GM19372 (cell line): ENCODE measurements around the gene PDE11A.
A peak's percentile ranks its signal among the peaks of the same experiment; 100 is the strongest.

Experiments
- ATAC-seq: cut with Tn5 transposase; IDR thresholded peaks from one replicate; pipeline ENCODE4 v1.9.1; 2021; ENCODE audit warnings: mild to moderate bottlenecking, low read depth, moderate library complexity; ENCODE audit not compliant: unreplicated experiment

Gene PDE11A

GRCh38 chr2:177930916-177931315, 141.7 kb downstream of the PDE11A start:
- ATAC-seq: no peak

DNA sequence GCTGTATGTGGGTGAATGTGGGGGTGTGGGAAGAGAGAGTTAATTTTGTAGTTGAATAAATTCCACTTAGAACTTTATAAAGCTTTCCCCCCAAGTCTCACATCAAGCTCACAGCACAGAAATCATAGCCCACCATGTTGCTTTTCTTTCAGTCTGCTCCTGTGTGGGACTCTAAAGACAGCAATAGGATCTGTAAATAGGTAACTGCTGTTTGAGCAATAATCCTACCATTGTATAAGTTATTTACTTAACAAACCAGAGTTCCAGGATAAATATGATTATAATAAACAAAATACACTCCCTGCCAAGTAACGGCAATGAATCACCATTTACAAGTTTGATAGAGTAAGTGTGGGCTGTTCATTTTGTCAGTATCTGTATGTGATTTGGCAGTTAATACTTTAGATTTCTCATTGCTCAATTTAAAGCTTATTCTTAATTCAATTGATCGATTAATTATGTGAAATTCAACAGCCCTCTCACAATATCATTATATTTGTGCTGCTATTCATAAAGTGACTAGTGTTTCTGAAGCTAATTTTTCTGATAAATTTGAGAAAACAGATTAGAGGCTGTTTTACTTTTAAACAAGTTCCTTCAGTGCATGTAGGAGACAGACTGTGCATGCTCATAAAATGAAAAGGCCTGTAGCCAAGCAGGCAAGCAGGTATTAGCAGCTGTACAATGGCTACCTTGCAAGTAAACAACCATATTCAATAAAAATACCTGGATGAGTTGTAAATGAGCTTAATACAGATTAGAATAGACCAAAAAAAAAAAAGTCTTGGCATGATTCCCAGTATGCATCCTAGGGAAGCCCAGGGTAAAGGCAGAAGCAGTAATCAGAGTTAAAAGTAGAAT, 142.7 kb downstream of the PDE11A start:
- no peak for ATAC-seq

DNA sequence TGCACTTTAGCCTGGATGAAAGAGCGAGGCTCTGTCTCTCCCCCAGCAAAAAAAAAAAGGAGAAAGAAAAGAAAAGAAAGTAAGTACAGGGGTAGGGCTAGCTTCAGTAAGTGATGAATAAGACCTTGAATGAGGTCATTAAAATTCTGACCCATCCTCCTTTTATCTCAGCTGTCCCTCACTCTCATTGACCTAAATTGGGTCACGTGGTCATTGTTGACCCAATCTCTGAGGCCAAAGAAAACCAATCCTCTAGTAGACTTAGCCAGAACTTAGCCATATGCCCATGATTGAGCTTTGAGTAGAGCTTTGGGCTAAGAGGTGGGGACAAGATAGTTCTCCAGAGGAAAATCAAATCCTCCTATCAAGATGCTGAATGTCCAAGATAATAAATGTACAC, 149.3 kb downstream of the PDE11A start:
- no peak for ATAC-seq

- no peak for ATAC-seq
Observed at GRCh38 chr2:177921726-177922125, 150.9 kb downstream of the PDE11A start.

DNA sequence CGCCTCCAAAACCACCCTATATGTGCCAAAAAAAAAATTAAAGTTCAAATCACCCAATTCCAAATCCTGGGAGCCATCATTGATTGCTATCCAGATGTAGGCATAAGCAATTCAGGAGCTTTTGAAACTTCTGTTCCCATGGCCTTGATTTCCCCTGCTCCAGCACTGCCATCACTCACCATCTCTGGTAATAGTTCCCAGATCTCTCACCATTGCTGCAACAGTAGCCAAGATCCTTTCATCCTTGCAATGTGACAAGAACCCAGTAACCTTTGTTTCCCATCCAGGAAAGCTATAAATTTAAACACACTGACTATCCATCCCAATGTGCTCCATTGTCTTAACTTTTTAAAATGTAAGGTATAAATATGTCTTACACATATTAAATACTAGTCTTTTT, 155.4 kb downstream of the PDE11A start:
- no peak for ATAC-seq

DNA sequence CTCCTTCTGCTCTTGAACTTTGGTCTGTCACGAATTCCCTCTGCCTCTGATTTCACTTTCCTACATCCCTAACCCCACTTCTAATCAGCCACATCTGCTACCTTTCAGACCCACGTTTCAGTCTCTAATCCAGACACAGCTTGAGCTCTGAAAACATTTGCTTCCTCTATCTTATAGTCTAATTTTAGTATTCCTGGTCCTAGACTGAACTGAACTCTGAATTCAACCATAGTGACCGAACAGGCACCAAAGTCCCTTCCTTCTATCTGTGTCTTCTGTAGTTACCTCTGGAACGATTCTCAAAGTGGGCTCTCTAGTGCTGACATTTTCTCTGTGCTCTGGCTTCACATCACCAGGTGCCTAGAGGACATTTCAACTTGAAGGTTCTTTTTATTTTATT, 156.2 kb downstream of the PDE11A start:
- no peak for ATAC-seq

GRCh38 chr2:177914247-177914646, 158.3 kb downstream of the PDE11A start:
- no peak for ATAC-seq

GRCh38 chr2:177909962-177910361, 162.6 kb downstream of the PDE11A start:
- no peak for ATAC-seq

DNA sequence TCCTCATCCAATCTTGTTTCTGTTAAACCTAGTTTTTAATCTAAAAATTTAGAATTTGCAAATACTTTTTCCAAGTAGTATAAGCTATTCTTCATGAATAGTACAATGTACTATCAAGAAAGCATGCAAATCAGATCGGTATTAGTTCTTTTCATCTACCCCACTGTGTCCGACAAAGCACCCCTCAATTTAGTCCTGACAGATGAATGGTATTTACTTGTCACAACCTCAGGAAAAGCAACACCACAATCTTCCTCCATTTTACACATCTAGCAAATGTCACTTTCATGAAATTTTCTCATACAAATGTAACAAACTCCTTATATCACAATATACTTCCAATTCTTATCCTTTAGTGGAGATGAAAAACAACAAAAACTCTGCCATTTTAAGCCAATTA, 163.8 kb downstream of the PDE11A start:
- ATAC-seq: no peak

DNA sequence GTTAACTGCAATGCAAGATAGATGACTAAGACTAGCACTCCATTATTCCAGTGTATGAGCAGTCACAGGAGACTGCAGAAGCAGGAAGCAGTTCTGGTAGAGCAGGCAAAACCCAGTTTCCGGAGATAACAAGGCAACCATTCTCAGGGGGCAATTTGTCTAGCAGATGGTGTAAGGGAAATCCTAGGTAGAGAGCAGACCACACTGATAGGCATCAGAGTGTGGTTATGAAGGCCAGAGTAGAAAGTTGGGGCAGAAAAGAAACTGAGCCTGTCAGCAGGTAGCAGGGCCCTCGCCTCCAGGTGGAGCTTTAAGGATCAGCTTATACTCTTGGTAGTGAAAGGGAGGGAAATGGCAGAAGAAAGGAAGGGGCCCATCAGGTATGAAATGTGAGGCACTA, 164.4 kb downstream of the PDE11A start:
- no peak for ATAC-seq

DNA sequence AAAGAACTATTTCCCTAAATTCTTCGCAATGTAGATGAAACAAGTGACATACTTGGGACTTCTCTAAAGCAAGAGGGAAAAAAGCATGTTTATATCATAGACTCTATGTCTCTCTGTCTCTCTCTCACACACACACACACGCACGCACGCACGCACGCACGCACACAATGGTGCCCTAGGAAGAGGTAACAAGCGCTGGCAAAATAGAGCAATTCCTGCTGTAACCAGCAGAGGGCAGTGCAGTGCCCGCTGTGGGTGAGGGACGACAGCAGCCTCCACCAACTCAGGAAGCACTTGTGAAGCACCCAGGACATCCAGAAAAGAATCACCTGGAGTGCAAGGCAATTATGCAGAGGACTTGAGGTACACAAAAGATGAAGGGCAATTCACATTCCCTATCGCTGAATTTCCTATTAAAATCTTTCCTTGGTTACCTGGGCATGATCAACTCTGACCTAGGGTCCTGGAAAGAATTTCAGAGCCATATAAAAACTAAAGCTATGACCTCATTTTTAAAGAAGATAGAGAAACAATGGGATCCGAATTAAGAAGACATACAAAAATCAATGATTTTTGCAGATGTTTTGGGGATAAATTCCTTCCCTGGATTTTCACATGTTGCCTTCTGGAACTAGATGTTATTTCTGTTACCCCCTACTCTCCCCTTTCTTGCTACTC, 166.4 kb downstream of the PDE11A start:
- ATAC-seq: peak; percentile 93

DNA sequence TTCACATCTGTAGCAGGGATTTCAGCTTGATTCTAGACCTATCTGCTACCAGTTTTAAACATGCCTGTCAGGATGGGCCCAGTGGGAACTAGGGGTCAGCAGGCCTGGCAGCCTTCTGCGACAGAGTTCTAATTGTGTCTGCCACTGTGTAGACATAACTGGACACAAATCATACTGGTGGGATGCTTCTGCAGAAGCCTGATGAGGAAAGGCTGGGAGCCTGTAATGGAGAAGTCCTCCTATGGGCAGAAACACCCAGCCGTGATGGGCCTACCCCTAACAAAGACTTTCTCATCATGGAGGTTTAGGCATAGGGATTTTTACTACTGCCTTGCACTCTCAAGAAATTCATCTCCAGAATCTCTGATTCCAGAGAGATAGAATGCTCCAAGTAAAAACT, 166.9 kb downstream of the PDE11A start:
- ATAC-seq: no peak

DNA sequence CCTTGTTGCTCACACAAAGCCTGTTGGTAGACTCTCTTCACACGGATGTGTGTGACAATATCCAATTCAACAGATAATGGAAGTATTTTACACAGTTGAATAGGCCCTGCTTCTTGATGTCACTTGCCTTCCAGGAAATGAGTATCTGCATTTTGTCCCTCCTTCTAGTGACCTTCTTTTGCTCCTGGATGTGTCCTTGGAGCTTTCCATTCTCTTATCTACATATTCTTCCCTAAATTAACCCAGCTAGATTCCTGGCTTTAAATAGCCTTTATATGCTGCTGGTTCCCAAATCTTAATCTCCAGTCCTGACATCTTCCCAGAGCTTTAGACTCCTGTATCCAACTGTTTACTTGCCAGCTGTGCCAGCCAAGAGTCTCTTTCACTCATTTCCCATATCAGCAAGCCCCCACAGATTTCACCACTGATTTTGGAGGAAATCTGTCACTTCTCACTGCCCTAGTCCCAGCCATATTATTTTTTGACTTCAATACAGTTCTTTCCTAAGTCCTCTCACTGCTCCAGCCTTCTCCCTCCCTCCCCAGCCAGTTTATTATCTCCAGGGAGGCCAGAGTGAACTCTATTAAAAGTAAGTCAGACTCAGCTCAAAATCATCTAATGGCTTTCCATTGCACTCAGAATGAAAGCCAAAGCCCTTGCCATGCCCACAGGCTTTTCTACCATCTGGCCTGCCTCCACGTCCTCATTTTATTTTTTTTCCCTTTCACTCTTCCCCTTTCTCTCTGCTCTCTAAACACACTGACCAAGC, 170.0 kb downstream of the PDE11A start:
- ATAC-seq: no peak

- ATAC-seq: no peak
Observed at GRCh38 chr2:177900082-177900481, 172.5 kb downstream of the PDE11A start.

DNA sequence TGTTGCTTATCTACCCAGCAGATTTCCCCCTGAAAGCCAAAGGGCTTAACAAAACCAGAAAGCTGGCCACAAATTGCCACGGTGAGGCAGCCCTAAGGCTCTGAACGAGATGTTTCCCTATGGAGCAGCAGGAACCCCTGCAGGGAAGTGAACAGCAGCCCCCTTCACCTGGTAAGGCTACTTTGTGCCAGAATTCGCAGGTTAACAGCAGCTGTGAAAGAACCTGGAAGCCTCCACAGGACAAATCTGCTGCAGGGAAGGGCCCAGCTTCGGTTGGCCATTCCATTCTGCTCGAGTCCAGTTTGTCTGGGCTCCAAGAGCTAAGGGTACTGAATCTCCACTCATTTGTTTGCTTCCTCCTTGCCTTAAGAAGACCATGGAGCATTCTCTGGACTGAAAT, 175.3 kb downstream of the PDE11A start:
- ATAC-seq: no peak

DNA sequence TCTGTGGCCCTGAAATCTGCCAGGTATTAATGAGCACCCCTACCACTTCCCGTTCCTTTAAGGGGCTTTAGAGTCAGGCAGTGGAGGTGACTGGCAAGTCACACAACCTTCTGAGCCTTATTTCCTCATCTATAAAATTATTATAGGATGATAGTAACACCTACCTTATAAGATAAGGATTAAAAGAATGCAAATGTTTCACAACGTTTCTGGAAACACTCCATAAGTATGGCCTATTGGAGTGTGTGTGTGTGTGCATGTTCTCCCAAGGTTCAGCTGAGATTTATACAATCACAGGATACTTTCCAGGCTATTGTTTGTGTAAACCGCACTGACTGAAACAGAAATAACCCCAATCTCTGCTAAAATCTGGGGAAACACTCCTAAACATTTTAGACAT, 176.0 kb downstream of the PDE11A start:
- ATAC-seq: no peak

DNA sequence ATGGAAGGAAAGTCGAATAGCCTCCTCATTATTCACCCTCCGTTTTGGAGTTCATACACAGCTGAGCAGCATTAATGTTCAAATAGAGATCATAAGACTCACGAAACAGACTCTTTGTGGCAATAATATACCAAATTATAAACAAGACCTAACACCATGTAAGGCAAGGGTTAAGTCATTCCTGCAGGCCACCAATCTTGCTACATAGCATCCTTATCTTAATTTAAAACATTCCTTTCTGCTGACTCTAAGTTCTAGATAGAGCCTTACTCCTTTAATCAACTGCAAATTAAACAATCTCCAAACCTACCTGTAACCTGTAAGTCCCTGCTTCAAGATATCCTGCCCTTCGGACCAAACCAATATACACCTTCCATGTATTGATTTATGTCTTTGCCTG, 178.0 kb downstream of the PDE11A start:
- ATAC-seq: no peak

- no peak for ATAC-seq
Observed at GRCh38 chr2:177893880-177894279, 178.7 kb downstream of the PDE11A start.

GRCh38 chr2:177891533-177891932, 181.0 kb downstream of the PDE11A start:
- ATAC-seq: no peak

DNA sequence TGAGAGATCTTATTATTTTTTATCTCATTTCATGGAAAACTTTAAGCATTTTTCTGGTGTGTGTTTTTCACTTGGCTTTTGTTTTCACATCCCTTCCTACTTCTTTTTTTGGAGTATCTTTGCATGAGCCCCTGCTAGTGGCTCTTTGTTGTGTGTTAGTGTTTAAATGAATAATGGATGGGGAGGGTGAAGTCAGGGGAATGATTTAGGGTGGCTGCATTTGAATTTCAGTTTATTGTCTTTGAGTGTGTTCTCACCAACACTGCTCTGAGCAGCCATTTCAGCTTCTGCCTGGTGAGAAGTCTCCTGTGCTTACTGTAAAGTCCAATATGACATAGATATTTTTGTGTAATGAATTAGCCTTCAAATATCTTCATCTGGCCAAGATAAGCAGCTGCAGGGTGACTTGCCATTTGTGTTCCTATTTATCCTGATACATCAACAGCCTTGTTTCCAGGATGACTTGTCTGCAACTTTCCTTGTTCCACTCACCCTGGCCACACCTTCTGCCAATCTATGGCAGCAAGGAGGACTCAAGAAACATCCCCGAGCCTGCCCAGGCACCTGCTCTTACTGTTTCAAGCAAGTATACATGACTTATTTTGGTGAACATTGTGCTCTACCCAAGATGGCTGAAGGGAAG, 182.6 kb downstream of the PDE11A start:
- ATAC-seq: no peak

GRCh38 chr2:177888581-177888980, 184.0 kb downstream of the PDE11A start:
- ATAC-seq: no peak
